ENCODE measurements around the gene ARL6IP1. TPM values are rescaled to one million over a fixed set of nuclear protein-coding genes. Genes with fewer than 3 reads are reported as not detected.

ARL6IP1 gene
- total RNA-seq, result 27.2 TPM
- long read RNA-seq, transcript ARL6IP1-201 (6 exons, 2,409 nt), result major isoform, 32 of 33 reads
- long read RNA-seq, partial matches to known transcripts, result 0 of 33 reads
- long read RNA-seq, other reads (novel, unspliced or antisense), result 1 of 33 reads

GRCh38 chr16:18801145-18801972 is at the start of gene ARL6IP1:
TSS of gene ARL6IP1 (minus strand) at chr16:18801549. CDS start at chr16:18801466, 83 bp downstream.
- DNase-seq (ENCODE audit: missing footprints) (peak; percentile 100), ATAC-seq (peak; percentile 100)
- intact Hi-C loops (cut with DNase I), result loop anchor here (1.0 to 10.0 kb wide), 4 partner anchors 11 to 723 kb away; partner anchors contain the start of genes CCP110, COQ7, GDE1 and RPS15A

- no peak for ATAC-seq
- no peak for DNase-seq (ENCODE audit: missing footprints)
- intact Hi-C loops (cut with DNase I), result no loop called here
Observed at GRCh38 chr16:18846416-18846815, 45.1 kb upstream of the ARL6IP1 start.

GRCh38 chr16:18842565-18842964 is 41.2 kb upstream of the ARL6IP1 start:
- no peak for ATAC-seq
- DNase-seq (ENCODE audit: missing footprints), result no peak
- intact Hi-C loops (cut with DNase I), result no loop called here

- ATAC-seq, result no peak
- no peak for DNase-seq (ENCODE audit: missing footprints)
- intact Hi-C loops (cut with DNase I), result no loop called here
Observed at GRCh38 chr16:18841833-18842525, 40.6 kb upstream of the ARL6IP1 start.

GRCh38 chr16:18839555-18839954 is 38.2 kb upstream of the ARL6IP1 start:
- DNase-seq (ENCODE audit: missing footprints) (no peak), ATAC-seq (no peak)
- intact Hi-C loops (cut with DNase I), result loop anchor here (10.0 kb wide), 1 partner anchor 45 kb away; no protein-coding TSS in a partner anchor

- ATAC-seq, result no peak
- intact Hi-C loops (cut with DNase I), result loop anchor here (10.0 kb wide), 1 partner anchor 48 kb away; no protein-coding TSS in a partner anchor
Observed at GRCh38 chr16:18836702-18837101, 35.4 kb upstream of the ARL6IP1 start.

GRCh38 chr16:18834864-18835263 is 33.5 kb upstream of the ARL6IP1 start:
- DNase-seq (ENCODE audit: missing footprints) (no peak), ATAC-seq (no peak)
- intact Hi-C loops (cut with DNase I), result loop anchor here (10.0 kb wide), 1 partner anchor 50 kb away; no protein-coding TSS in a partner anchor

More at GRCh38 chr16:18836702-18837101, 35.4 kb upstream of the ARL6IP1 start:
- DNase-seq (ENCODE audit: missing footprints), result no peak

GRCh38 chr16:18833707-18834505 is 32.6 kb upstream of the ARL6IP1 start:
- DNase-seq (ENCODE audit: missing footprints) (no peak), ATAC-seq (no peak)
- intact Hi-C loops (cut with DNase I), result loop anchor here (10.0 kb wide), 1 partner anchor 51 kb away; no protein-coding TSS in a partner anchor

- no peak for ATAC-seq
- intact Hi-C loops (cut with DNase I), result loop anchor here (10.0 kb wide), 1 partner anchor 52 kb away; no protein-coding TSS in a partner anchor
- DNase-seq (ENCODE audit: missing footprints), result no peak
Observed at GRCh38 chr16:18832613-18833012, 31.3 kb upstream of the ARL6IP1 start.

- no peak for ATAC-seq
- DNase-seq (ENCODE audit: missing footprints), result no peak
Observed at GRCh38 chr16:18832006-18832405, 30.7 kb upstream of the ARL6IP1 start.

GRCh38 chr16:18829251-18829650 is 27.9 kb upstream of the ARL6IP1 start:
- DNase-seq (ENCODE audit: missing footprints) (no peak), ATAC-seq (no peak)
- intact Hi-C loops (cut with DNase I), result no loop called here

More at GRCh38 chr16:18832006-18832405, 30.7 kb upstream of the ARL6IP1 start:
- intact Hi-C loops (cut with DNase I), result loop anchor here (10.0 kb wide), 1 partner anchor 53 kb away; no protein-coding TSS in a partner anchor

- DNase-seq (ENCODE audit: missing footprints) (no peak), ATAC-seq (no peak)
- intact Hi-C loops (cut with DNase I), result no loop called here
Observed at GRCh38 chr16:18827890-18828289, 26.5 kb upstream of the ARL6IP1 start.

GRCh38 chr16:18816286-18816685 is 14.9 kb upstream of the ARL6IP1 start:
- intact Hi-C loops (cut with DNase I), result no loop called here
- ATAC-seq (no peak), DNase-seq (ENCODE audit: missing footprints) (no peak)

GRCh38 chr16:18811925-18812324 is 10.6 kb upstream of the ARL6IP1 start:
- no peak for ATAC-seq
- intact Hi-C loops (cut with DNase I), result no loop called here

GRCh38 chr16:18809165-18809564 is 7.8 kb upstream of the ARL6IP1 start:
- ATAC-seq (no peak), DNase-seq (ENCODE audit: missing footprints) (no peak)
- intact Hi-C loops (cut with DNase I), result loop anchor here (10.0 kb wide), 2 partner anchors 256 to 716 kb away; partner anchors contain the start of genes CCP110, COQ7 and GDE1

More at GRCh38 chr16:18811925-18812324, 10.6 kb upstream of the ARL6IP1 start:
- no peak for DNase-seq (ENCODE audit: missing footprints)

GRCh38 chr16:18805257-18805773 is 4.0 kb upstream of the ARL6IP1 start:
- intact Hi-C loops (cut with DNase I), result loop anchor here (10.0 kb wide), 2 partner anchors 259 to 719 kb away; partner anchors contain the start of genes CCP110, COQ7 and GDE1
- ATAC-seq (no peak), DNase-seq (ENCODE audit: missing footprints) (no peak)

GRCh38 chr16:18804540-18804939 is 3.2 kb upstream of the ARL6IP1 start:
- DNase-seq (ENCODE audit: missing footprints) (no peak), ATAC-seq (no peak)
- intact Hi-C loops (cut with DNase I), result loop anchor here (5.0 to 10.0 kb wide), 3 partner anchors 163 to 720 kb away; partner anchors contain the start of genes CCP110, COQ7 and GDE1

Measured in Right ventricle myocardium inferior (tissue), 1 donor.